Measurements from ENCODE around the gene CPM. TPM values are rescaled to one million over a fixed set of nuclear protein-coding genes. Genes with fewer than 3 reads are reported as not detected.

CPM gene
- polyA plus RNA-seq, 3 donors, result 8.4 to 32.4 (median 26.2) TPM

DNA sequence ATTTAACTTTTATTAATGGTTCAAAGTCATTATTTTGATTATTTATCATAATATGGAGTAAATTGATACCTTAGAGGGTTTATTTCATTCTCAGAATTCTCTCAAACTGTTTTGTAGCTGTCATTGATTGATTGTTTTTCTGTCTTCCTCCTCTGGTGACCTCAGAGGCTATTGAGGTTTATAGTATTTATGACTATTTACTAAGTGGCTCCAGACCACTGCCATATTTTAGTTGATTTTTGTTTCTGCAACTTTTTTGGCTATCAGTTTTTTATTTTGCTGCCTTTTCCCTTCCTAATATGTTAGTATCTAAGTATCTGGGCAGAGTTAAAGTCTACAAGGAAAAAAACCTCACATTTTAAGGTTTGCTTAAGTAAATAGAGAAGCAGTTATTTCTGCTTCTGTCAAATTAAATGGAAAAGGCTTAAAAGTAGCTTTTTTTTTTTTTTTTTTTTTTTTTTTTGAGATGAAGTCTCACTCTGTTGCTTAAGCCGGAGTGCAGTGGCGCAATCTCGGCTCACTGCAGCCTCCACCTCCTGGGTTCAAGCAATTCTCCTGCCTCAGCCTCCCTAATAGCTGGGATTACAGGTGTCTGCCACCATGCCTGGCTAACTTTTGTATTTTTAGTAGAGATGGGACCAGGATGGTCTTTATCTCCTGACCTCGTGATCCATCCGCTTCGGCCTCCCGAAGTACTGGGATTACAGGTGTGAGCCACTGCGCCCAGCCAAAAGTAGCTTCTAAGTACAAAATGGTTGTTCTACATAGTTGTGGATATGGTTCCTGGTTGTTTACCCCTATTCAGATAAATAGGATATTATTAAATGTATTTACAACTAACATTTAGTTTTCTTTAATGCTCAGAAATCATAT, 116.8 kb downstream of the CPM start:
- Histone ChIP-seq H3K4me2 (replicated peaks; ENCODE audit: extremely low read depth, low read length, poor library complexity, severe bottlenecking) (no peak overlapping the region), H3K36me3 (replicated peaks in 1 of 2; ENCODE audit: control insufficient read depth in 1 of 2, insufficient read depth in 2 of 2, low read length in 2 of 2) (peaks cover 85 to 92% of the 10 kb centered on the region in 2 donors), H3K4me1 (ENCODE audit: control insufficient read depth in 1 of 2, insufficient read depth in 2 of 2, low read length in 2 of 2) (no peaks in the 10 kb centered on the region), H3K4me3 (replicated peaks in 1 of 3; ENCODE audit: low read depth in 2 of 3, low read length in 3 of 3) (no peak overlapping the region), H3K9me3 (replicated peaks in 1 of 2; ENCODE audit: control insufficient read depth in 1 of 2, insufficient read depth in 1 of 2, low read length in 2 of 2) (no peaks in the 10 kb centered on the region), H3K9ac (ENCODE audit: insufficient read depth, low read length, poor library complexity, severe bottlenecking) (no peak overlapping the region), H3K27ac (ENCODE audit: low read depth in 1 of 2, low read length in 2 of 2) (peak overlapping the region in 1 of 2 donors; percentile 37), H2AFZ (ENCODE audit: insufficient read depth, low read depth, low read length, poor library complexity, severe bottlenecking) (no peak overlapping the region), H3K27me3 (ENCODE audit: control insufficient read depth in 2 of 2, insufficient read depth in 2 of 2, low read length in 2 of 2) (no peaks in the 10 kb centered on the region), H3K79me2 (ENCODE audit: insufficient read depth, low read length) (peaks cover 86% of the 10 kb centered on the region), H4K20me1 (ENCODE audit: insufficient read depth, low read length) (peaks cover 93% of the 10 kb centered on the region)
- TF ChIP-seq, protein P1, sequence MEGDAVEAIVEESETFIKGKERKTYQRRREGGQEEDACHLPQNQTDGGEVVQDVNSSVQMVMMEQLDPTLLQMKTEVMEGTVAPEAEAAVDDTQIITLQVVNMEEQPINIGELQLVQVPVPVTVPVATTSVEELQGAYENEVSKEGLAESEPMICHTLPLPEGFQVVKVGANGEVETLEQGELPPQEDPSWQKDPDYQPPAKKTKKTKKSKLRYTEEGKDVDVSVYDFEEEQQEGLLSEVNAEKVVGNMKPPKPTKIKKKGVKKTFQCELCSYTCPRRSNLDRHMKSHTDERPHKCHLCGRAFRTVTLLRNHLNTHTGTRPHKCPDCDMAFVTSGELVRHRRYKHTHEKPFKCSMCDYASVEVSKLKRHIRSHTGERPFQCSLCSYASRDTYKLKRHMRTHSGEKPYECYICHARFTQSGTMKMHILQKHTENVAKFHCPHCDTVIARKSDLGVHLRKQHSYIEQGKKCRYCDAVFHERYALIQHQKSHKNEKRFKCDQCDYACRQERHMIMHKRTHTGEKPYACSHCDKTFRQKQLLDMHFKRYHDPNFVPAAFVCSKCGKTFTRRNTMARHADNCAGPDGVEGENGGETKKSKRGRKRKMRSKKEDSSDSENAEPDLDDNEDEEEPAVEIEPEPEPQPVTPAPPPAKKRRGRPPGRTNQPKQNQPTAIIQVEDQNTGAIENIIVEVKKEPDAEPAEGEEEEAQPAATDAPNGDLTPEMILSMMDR (IDR thresholded peaks at IDR 0.05), result no peak
- no peak for DNase-seq
- 96% methylated on average over 4 of the region's 8 CpGs for WGBS (ENCODE audit: insufficient coverage)
- intact Hi-C loops (cut with micrococcal nuclease), result no loop called here
- H3K4me3 Mint-ChIP-seq, result no peak overlapping the region
- peak overlapping the region in 1 of 7 donors; percentile 76 for H3K27ac Mint-ChIP-seq
- H3K36me3 Mint-ChIP-seq, result peaks cover 62 to 83% of the 10 kb centered on the region in 2 donors
- no peaks in the 10 kb centered on the region for H3K9me3 Mint-ChIP-seq
- H3K4me1 Mint-ChIP-seq, result peaks cover 15% of the 10 kb centered on the region
- no peaks in the 10 kb centered on the region for H3K27me3 Mint-ChIP-seq (ENCODE audit: low read depth in 3 of 3)

DNA sequence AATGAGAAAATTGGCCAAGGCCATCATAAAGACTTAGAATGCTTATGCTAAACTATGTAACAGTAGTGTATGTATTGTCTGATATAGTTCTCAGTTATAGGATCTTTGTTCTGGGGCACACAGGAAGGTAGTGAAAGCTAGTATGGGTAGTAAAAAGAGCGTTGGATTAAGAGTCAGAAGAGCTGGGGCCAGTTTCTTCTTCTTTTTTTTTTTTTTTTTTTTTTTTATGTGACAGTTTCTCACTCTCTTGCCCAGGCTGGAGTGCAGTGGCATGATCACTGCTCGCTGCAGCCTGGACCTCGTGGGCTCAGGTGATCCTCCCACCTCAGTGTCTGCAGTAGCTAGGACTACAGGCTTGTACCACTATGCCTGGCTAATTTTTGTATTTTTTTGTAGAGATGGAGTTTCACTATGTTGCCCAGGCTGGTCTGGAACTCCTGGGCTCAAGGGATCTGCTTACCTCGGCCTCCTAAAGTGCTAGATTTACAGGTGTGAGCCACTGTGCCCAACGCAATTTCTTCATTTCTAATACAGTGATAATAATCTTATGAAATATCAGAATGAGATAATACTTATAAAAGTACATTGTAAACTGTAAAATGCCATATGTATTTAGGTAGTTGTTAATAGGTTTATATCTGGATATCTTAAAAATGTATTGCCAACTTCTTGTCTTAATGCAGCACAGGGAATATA, 117.6 kb downstream of the CPM start:
- peaks cover 80 to 88% of the 10 kb centered on the region in 2 donors for H3K36me3 ChIP-seq (replicated peaks in 1 of 2; ENCODE audit: control insufficient read depth in 1 of 2, insufficient read depth in 2 of 2, low read length in 2 of 2)
- peaks cover 93% of the 10 kb centered on the region for H4K20me1 ChIP-seq (ENCODE audit: insufficient read depth, low read length)
- Mint-ChIP-seq H3K27me3 (ENCODE audit: low read depth in 3 of 3) (no peaks in the 10 kb centered on the region), H3K36me3 (peaks cover 56 to 82% of the 10 kb centered on the region in 2 donors), H3K4me3 (no peak overlapping the region), H3K4me1 (peaks cover 20% of the 10 kb centered on the region), H3K27ac (peak overlapping the region in 2 of 7 donors; percentile 7 to 40), H3K9me3 (no peaks in the 10 kb centered on the region)
- no peaks in the 10 kb centered on the region for H3K4me1 ChIP-seq (ENCODE audit: control insufficient read depth in 1 of 2, insufficient read depth in 2 of 2, low read length in 2 of 2)
- intact Hi-C loops (cut with micrococcal nuclease), result no loop called here
- H3K79me2 ChIP-seq (ENCODE audit: insufficient read depth, low read length), result peaks cover 93% of the 10 kb centered on the region
- no peaks in the 10 kb centered on the region for H3K27me3 ChIP-seq (ENCODE audit: control insufficient read depth in 2 of 2, insufficient read depth in 2 of 2, low read length in 2 of 2)
- no peak overlapping the region for H3K9ac ChIP-seq (ENCODE audit: insufficient read depth, low read length, poor library complexity, severe bottlenecking)
- H3K9me3 ChIP-seq (replicated peaks in 1 of 2; ENCODE audit: control insufficient read depth in 1 of 2, insufficient read depth in 1 of 2, low read length in 2 of 2), result no peaks in the 10 kb centered on the region
- DNase-seq, result no peak
- H3K27ac ChIP-seq (ENCODE audit: low read depth in 1 of 2, low read length in 2 of 2), result peak overlapping the region in 1 of 2 donors; percentile 37
- H3K4me2 ChIP-seq (replicated peaks; ENCODE audit: extremely low read depth, low read length, poor library complexity, severe bottlenecking), result no peak overlapping the region
- TF ChIP-seq, protein P1 (IDR thresholded peaks at IDR 0.05), result no peak
- no peak overlapping the region for H2AFZ ChIP-seq (ENCODE audit: insufficient read depth, low read depth, low read length, poor library complexity, severe bottlenecking)
- WGBS (ENCODE audit: insufficient coverage), result no CpG with 5 or more reads among the region's 5 CpGs
- no peak overlapping the region for H3K4me3 ChIP-seq (replicated peaks in 1 of 3; ENCODE audit: low read depth in 2 of 3, low read length in 3 of 3)
